GM04503 (cell line): Measurements from ENCODE around the gene HFE.
"Not testable (repeated sequence)": the region's sequence is repeated elsewhere in the genome, so short reads cannot be mapped to it uniquely, and the experiment has no call there.

Source experiments
- DNase-seq: peaks from one replicate; pipeline ENCODE4 v3.0.0-alpha.2; 2012; ENCODE audit warnings: low read depth

Gene HFE

GRCh38 chr6:26113570-26113969 lies 26.3 kb downstream of the HFE start:
- no peak for DNase-seq

GRCh38 chr6:26115226-26115625 lies 28.0 kb downstream of the HFE start:
- no peak for DNase-seq

GRCh38 chr6:26116267-26116666 lies 29.0 kb downstream of the HFE start:
- no peak for DNase-seq

GRCh38 chr6:26118999-26119398 lies 31.8 kb downstream of the HFE start:
- no peak for DNase-seq

- not testable (repeated sequence) for DNase-seq
Measured at GRCh38 chr6:26120115-26120514, 32.9 kb downstream of the HFE start.

GRCh38 chr6:26120807-26121140 lies 33.5 kb downstream of the HFE start:
- DNase-seq = no peak

GRCh38 chr6:26121141-26122004 lies 34.1 kb downstream of the HFE start:
- no peak for DNase-seq

GRCh38 chr6:26122005-26122388 lies 34.8 kb downstream of the HFE start:
- DNase-seq = no peak

- no peak for DNase-seq
Measured at GRCh38 chr6:26122402-26122792, 35.2 kb downstream of the HFE start.

- peak; percentile 95 for DNase-seq
Measured at GRCh38 chr6:26122793-26123674, 35.8 kb downstream of the HFE start.

GRCh38 chr6:26123675-26123946 lies 36.4 kb downstream of the HFE start:
- no peak for DNase-seq

- peak; percentile 100 for DNase-seq
Measured at GRCh38 chr6:26123947-26124780, 36.9 kb downstream of the HFE start.

GRCh38 chr6:26124781-26125685 lies 37.8 kb downstream of the HFE start:
- no peak for DNase-seq

- DNase-seq = no peak
Measured at GRCh38 chr6:26126394-26127235, 39.4 kb downstream of the HFE start.

- no peak for DNase-seq
Measured at GRCh38 chr6:26128013-26128771, 41.0 kb downstream of the HFE start.

GRCh38 chr6:26129656-26130055 lies 42.4 kb downstream of the HFE start:
- no peak for DNase-seq

GRCh38 chr6:26130581-26131249 lies 43.5 kb downstream of the HFE start:
- no peak for DNase-seq

- no peak for DNase-seq
Measured at GRCh38 chr6:26131618-26132017, 44.4 kb downstream of the HFE start.

- no peak for DNase-seq
Measured at GRCh38 chr6:26133730-26134129, 46.5 kb downstream of the HFE start.
